HL-60 (cell line): ENCODE data around the gene NAA38.
"Not testable (repeated sequence)": the region's sequence is repeated elsewhere in the genome, so short reads cannot be mapped to it uniquely, and the experiment has no call there.

ENCODE experiments used
- DNase-seq, 2 experiments: peaks; one replicate each; pipeline ENCODE4 v3.0.0-alpha.2; 2010 to 2020; ENCODE audit warnings: low read depth in 1 of 2, low spot score in 1 of 2
- H3K27ac ChIP-seq: fragments of 250-450 bp; sonication (Bioruptor Pico); replicated peaks from 2 replicates; pipeline ENCODE4 v1.5.1; 2020; ENCODE audit warnings: mild to moderate bottlenecking, moderate library complexity
- H3K27me3 ChIP-seq: fragments of 250-450 bp; sonication (Bioruptor Pico); 2 replicates; pipeline ENCODE4 v1.5.1; 2021; ENCODE audit warnings: mild to moderate bottlenecking, moderate library complexity; ENCODE audit not compliant: insufficient read depth, poor library complexity, severe bottlenecking
- H3K4me3 ChIP-seq: replicated peaks from 2 replicates; pipeline ENCODE4 v1.5.1; 2011; ENCODE audit warnings: mild to moderate bottlenecking, control low read depth, low read length; ENCODE audit not compliant: insufficient read depth
- CTCF ChIP-seq: IDR thresholded peaks from one replicate; pipeline ENCODE4 v1.5.1; 2011; ENCODE audit warnings: low read length, control low read depth, inconsistent platforms; ENCODE audit not compliant: insufficient read depth
- GABPA ChIP-seq: IDR thresholded peaks from 2 replicates; pipeline ENCODE4 v1.6.1; 2012; ENCODE audit warnings: low read depth
- POLR2AphosphoS5 ChIP-seq: IDR thresholded peaks from 2 replicates; pipeline ENCODE4 v1.6.1; 2012; ENCODE audit warnings: low read depth
- REST ChIP-seq: IDR thresholded peaks from 2 replicates; pipeline ENCODE4 v1.6.1; 2012; ENCODE audit warnings: low read depth; ENCODE audit not compliant: insufficient replicate concordance
- SPI1 ChIP-seq: IDR thresholded peaks from 2 replicates; pipeline ENCODE4 v1.6.1; 2012; ENCODE audit warnings: low read depth, mild to moderate bottlenecking, borderline replicate concordance

NAA38 gene

GRCh38 chr17:7814969-7815368, 42.4 kb downstream of the NAA38 start:
- Histone ChIP-seq H3K4me3 (no peak overlapping the region), H3K27ac (no peak overlapping the region), H3K27me3 (no peaks in the 10 kb centered on the region)
- TF ChIP-seq GABPA (no peak), SPI1 (no peak), REST (no peak), CTCF (no peak), POLR2AphosphoS5 (no peak)
- no peak for DNase-seq

GRCh38 chr17:7811251-7811650, 46.1 kb downstream of the NAA38 start:
- TF ChIP-seq SPI1: no peak
- no peak for TF ChIP-seq GABPA
- TF ChIP-seq REST: no peak
- TF ChIP-seq CTCF: no peak
- TF ChIP-seq POLR2AphosphoS5: no peak
- Histone ChIP-seq H3K27ac (no peak overlapping the region), H3K27me3 (no peaks in the 10 kb centered on the region), H3K4me3 (no peak overlapping the region)
- no peak for DNase-seq

GRCh38 chr17:7809791-7810343, 47.5 kb downstream of the NAA38 start:
- DNase-seq, H3K4me3 ChIP-seq, H3K27me3 ChIP-seq, H3K27ac ChIP-seq: not testable (repeated sequence)

- Histone ChIP-seq H3K27ac (no peak overlapping the region), H3K4me3 (no peak overlapping the region), H3K27me3 (no peaks in the 10 kb centered on the region)
- no peak for DNase-seq
- TF ChIP-seq SPI1 (no peak), CTCF (no peak), POLR2AphosphoS5 (no peak), GABPA (no peak), REST (no peak)
Observed at GRCh38 chr17:7809086-7809790, 48.1 kb downstream of the NAA38 start.
